HepG2 (cell line): ENCODE results near the gene AP2A2. TPM values are rescaled to one million over a fixed set of nuclear protein-coding genes. Genes with fewer than 3 reads are reported as not detected.

Source experiments
- ATAC-seq: fragments of 200-7000 bp; cut with Tn5 transposase; 3 replicates; pipeline ENCODE4 v1.9.1; 2020; ENCODE audit warnings: mild to moderate bottlenecking, moderate library complexity
- BruUV-seq: library from RNA; stranded (reverse); fragments of 400-500 nt; replicated peaks from 2 replicates; lab custom pipeline; 2021; lab: Mats Ljungman, UMichigan
- CTCF ChIA-PET: fragments of 300-600 bp; formaldehyde crosslinking; extraction: SDS; loops from one replicate; lab custom pipeline; 2021; ENCODE audit warnings: low total read pairs, inconsistent platforms, low intra/inter-chr PET ratio; lab: Yijun Ruan, JAX
- POLR2A ChIA-PET: fragments of 350-600 bp; sonication (Branson Sonifier 250); formaldehyde crosslinking; loops from one replicate; lab custom pipeline; 2020; ENCODE audit warnings: antibody characterized with exemption, inconsistent platforms; lab: Yijun Ruan, JAX
- DNase-seq: peaks from one replicate; pipeline ENCODE4 v3.0.0-alpha.2; 2015; ENCODE audit warnings: low spot score
- FAIRE-seq: peaks from 3 replicates; lab custom pipeline; 2011; peaks lifted over from hg19 to GRCh38; lab: Jason Lieb, UNC
- H2AFZ ChIP-seq: one replicate; pipeline ENCODE4 v1.6.1; 2011; ENCODE audit warnings: low read length, inconsistent platforms
- H3K27ac ChIP-seq: fragments of 300-600 bp; 3 replicates; pipeline ENCODE4 v1.8.0; 2011; ENCODE audit warnings: mixed run types, mild to moderate bottlenecking, mixed read lengths, low read length, inconsistent platforms; ENCODE audit not compliant: insufficient read depth; ENCODE audit errors: extremely low read length
- H3K27me3 ChIP-seq, 2 experiments: fragments of 200-600 bp in 1 of 2; 2 replicates in 1 of 2; 3 replicates in 1 of 2; pipeline versions ENCODE4 v1.6.0 to v1.8.0; 2011; ENCODE audit warnings: low read length in 2 of 2, mild to moderate bottlenecking in 2 of 2, moderate library complexity in 2 of 2, inconsistent platforms in 1 of 2; ENCODE audit not compliant: insufficient read depth in 2 of 2, control insufficient read depth in 1 of 2
- H3K36me3 ChIP-seq, 2 experiments: fragments of 200-600 bp in 1 of 2; replicated peaks in 1 of 2; 2 replicates in 1 of 2; 3 replicates in 1 of 2; pipeline versions ENCODE4 v1.5.1 to v1.8.0; 2011; ENCODE audit warnings: low read length in 2 of 2, inconsistent platforms in 1 of 2; ENCODE audit not compliant: insufficient read depth in 2 of 2, control insufficient read depth in 1 of 2
- H3K4me1 ChIP-seq: 2 replicates; pipeline ENCODE4 v1.5.1; 2012; ENCODE audit warnings: low read length, inconsistent platforms; ENCODE audit not compliant: insufficient read depth
- H3K4me2 ChIP-seq: 2 replicates; pipeline ENCODE4 v1.6.0; 2011; ENCODE audit warnings: low read depth, low read length, inconsistent platforms
- H3K4me3 ChIP-seq, 3 experiments: fragments of 200-600 bp in 1 of 3; sonication (generic), shearing (Covaris generic) in 1 of 3; replicated peaks in 1 of 3; 2 replicates each; pipeline ENCODE4 v1.5.1; 2011 to 2016; ENCODE audit warnings: low read length in 3 of 3, inconsistent platforms in 2 of 3, low read depth in 2 of 3, mild to moderate bottlenecking in 2 of 3, control low read depth in 1 of 3, mixed read lengths in 1 of 3; ENCODE audit not compliant: insufficient read depth in 1 of 3
- H3K79me2 ChIP-seq: one replicate; pipeline ENCODE4 v1.6.1; 2011; ENCODE audit warnings: low read length, inconsistent platforms; ENCODE audit not compliant: insufficient read depth
- H3K9ac ChIP-seq: 2 replicates; pipeline ENCODE4 v1.6.0; 2011; ENCODE audit warnings: mild to moderate bottlenecking, low read depth, low read length, inconsistent platforms; ENCODE audit not compliant: insufficient read depth
- H3K9me3 ChIP-seq: 2 replicates; pipeline ENCODE4 v1.5.1; 2012; ENCODE audit warnings: mild to moderate bottlenecking, low read length
- H4K20me1 ChIP-seq: 2 replicates; pipeline ENCODE4 v1.6.0; 2011; ENCODE audit warnings: inconsistent platforms, mild to moderate bottlenecking, low read length, moderate library complexity; ENCODE audit not compliant: insufficient read depth
- ATF2 ChIP-seq: sonication (generic); formaldehyde crosslinking; IDR thresholded peaks from 2 replicates; pipeline ENCODE4 v1.4.0; 2020; ENCODE audit warnings: missing genetic modification reagents
- ATRX ChIP-seq: sonication (generic); formaldehyde crosslinking; IDR thresholded peaks from 2 replicates; pipeline ENCODE4 v1.4.0; 2020; ENCODE audit warnings: missing genetic modification reagents, borderline replicate concordance
- MZF1 ChIP-seq: sonication (generic); formaldehyde crosslinking; IDR thresholded peaks from 2 replicates; pipeline ENCODE4 v1.8.1; 2023; ENCODE audit warnings: mild to moderate bottlenecking, missing genetic modification reagents, borderline replicate concordance
- RBFOX2 ChIP-seq: fragments of 200-400 bp; formaldehyde crosslinking; IDR thresholded peaks from 2 replicates; pipeline ENCODE4 v1.6.1; 2017; ENCODE audit warnings: low read depth, mild to moderate bottlenecking, low read length
- ZNF772 ChIP-seq: sonication (generic); formaldehyde crosslinking; IDR thresholded peaks from 2 replicates; pipeline ENCODE4 v1.5.0; 2020; ENCODE audit warnings: mild to moderate bottlenecking, missing genetic modification reagents
- ZNF839 ChIP-seq: sonication (generic); formaldehyde crosslinking; IDR thresholded peaks from 2 replicates; pipeline ENCODE4 v1.4.0; 2020; ENCODE audit warnings: missing genetic modification reagents, mild to moderate bottlenecking, borderline replicate concordance
- ZSCAN20 ChIP-seq: sonication (generic); formaldehyde crosslinking; IDR thresholded peaks from 2 replicates; pipeline ENCODE4 v1.4.0; 2020; ENCODE audit warnings: missing genetic modification reagents, mild to moderate bottlenecking, borderline replicate concordance
- WGBS: methylation state at CpG from one replicate; pipeline ENCODE4 v1.1.6; 2017; ENCODE audit warnings: low lambda C conversion rate; 5-methylcytosine and 5-hydroxymethylcytosine counted together
- in situ Hi-C: cut with HindIII; loops from 2 replicates; pipeline ENCODE4 v1.10.0; 2017; ENCODE audit warnings: low pct_unique_long_range_greater_than_20kb; ENCODE audit not compliant: extremely low pct_ligation_motif_present
- intact Hi-C: fragments of 100-400 bp; cut with micrococcal nuclease; formaldehyde crosslinking; loops from one replicate; pipeline ENCODE4 v1.10.0; 2022; ENCODE audit not compliant: unreplicated experiment
- polyA plus RNA-seq, 8 experiments: library from polyadenylated mRNA; depleted of rRNA in 3 of 8; stranded (reverse) in 7 of 8; unstranded in 1 of 8; fragments of >200 nt; fragmentation: Illumina TruSeq in 4 of 8; extraction: Trizol in 4 of 8; gene quantifications; 2 replicates each; pipeline versions ENCODE4 v1.2.1 to v1.2.3, GENCODE V29; 2011 to 2016; ENCODE audit warnings: low read depth in 4 of 8, missing spikeins in 1 of 8, mixed read lengths in 1 of 8; ENCODE audit not compliant: insufficient read depth in 1 of 8
- total RNA-seq, 5 experiments: library from RNA; depleted of rRNA; stranded (reverse); fragments of >200 nt; fragmentation: Illumina TruSeq; extraction: Trizol; gene quantifications; 2 replicates each; pipeline ENCODE4 v1.2.3, GENCODE V29; 2016; ENCODE audit warnings: low read depth in 1 of 5

Gene AP2A2
- total and polyA plus RNA-seq, 2 of the 13 experiments (the other 11 are each of a cell fraction or from before 2014, with no cell fraction given), result 25.7 to 75.7 TPM

- in situ Hi-C loops, result loop anchor here (10.0 kb wide), 1 partner anchor 166 kb away; no protein-coding TSS in a partner anchor
- no peak overlapping the region for H2AFZ ChIP-seq
- no peaks in the 10 kb centered on the region for H3K9me3 ChIP-seq
- ATAC-seq (no peak), DNase-seq (no peak), FAIRE-seq (no peak)
- intact Hi-C loops, result no loop called here
- H3K27ac ChIP-seq, result no peak overlapping the region
- no peak overlapping the region for H3K4me3 ChIP-seq
- H3K9ac ChIP-seq, result no peak overlapping the region
- POLR2A ChIA-PET, result no interaction called here
- no peaks in the 10 kb centered on the region for H4K20me1 ChIP-seq
- no peaks in the 10 kb centered on the region for H3K79me2 ChIP-seq
- no peaks in the 10 kb centered on the region for H3K4me1 ChIP-seq
- peaks cover 6 to 18% of the 10 kb centered on the region in 2 experiments; a peak in 4 of 5 replicates for H3K36me3 ChIP-seq
- no TSS peak for BruUV-seq
- WGBS, result 93% methylated on average over 31 of the region's 45 CpGs
- H3K27me3 ChIP-seq, result no peaks in the 10 kb centered on the region
- H3K4me2 ChIP-seq, result no peak overlapping the region
- TF ChIP-seq ZNF772 (CRISPR knock-in tag) (no peak), ATF2 (no peak), ZSCAN20 (CRISPR knock-in tag) (no peak), RBFOX2 (peak; percentile 40; the same call in 1 of the 2 replicates), ATRX (no peak), ZNF839 (CRISPR knock-in tag) (no peak), MZF1 (CRISPR knock-in tag) (no peak)
- CTCF ChIA-PET, result no interaction called here
Observed at GRCh38 chr11:888310-889212, 37.1 kb upstream of the AP2A2 start.
